Measurements from ENCODE around the gene C10orf71.

- TF ChIP-seq EZH2 (IDR thresholded peaks at IDR 0.05; ENCODE audit: borderline replicate concordance, insufficient read depth, low read length, poor library complexity, severe bottlenecking), result no peak
- TF ChIP-seq CTCF (IDR thresholded peaks at IDR 0.05; ENCODE audit: poor library complexity, severe bottlenecking), result no peak
- TF ChIP-seq POLR2AphosphoS5 (IDR thresholded peaks at IDR 0.05), result no peak
- TF ChIP-seq MXI1 (conservative IDR thresholded peaks at IDR 0.05; ENCODE audit: poor library complexity, severe bottlenecking), result no peak
Measured at GRCh38 chr10:49365275-49365674, 66.3 kb downstream of the C10orf71 start.

All from neural cell (in vitro differentiated cells).